ENCODE results near the gene AMY2B. TPM values are rescaled to one million over a fixed set of nuclear protein-coding genes. Genes with fewer than 3 reads are reported as not detected.

Gene AMY2B
- total and polyA plus RNA-seq, 9 of the 15 experiments (the other 6 are each of a cell fraction or from before 2014, with no cell fraction given) = 0.22 to 2.0 (median 0.49) TPM

DNA sequence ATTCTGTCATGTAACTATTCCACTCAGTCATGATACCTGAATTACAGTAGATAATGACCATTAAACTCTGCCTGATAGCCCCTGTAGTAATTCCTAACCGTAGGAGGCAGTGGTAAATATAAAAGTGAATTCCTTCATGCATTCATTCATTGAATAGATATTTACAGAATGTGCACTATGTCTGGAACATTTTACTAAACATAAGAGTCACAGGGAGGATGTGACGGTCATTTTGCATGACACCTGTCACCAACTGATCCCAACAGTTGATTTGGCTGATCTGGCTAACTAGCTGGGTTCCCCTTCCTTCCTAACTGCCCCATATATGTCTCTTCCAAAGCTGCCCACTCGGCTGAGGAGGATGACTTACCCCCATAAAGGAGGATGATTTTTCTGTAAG lies 48.0 kb upstream of the AMY2B start (continued):
- TF ChIP-seq ASH1L (IDR thresholded peaks at IDR 0.05; ENCODE audit: borderline replicate concordance, low read depth, partially characterized antibody) (no peak), SOX6 (IDR thresholded peaks at IDR 0.05) (no peak), PTTG1 (tag; IDR thresholded peaks at IDR 0.05; ENCODE audit: low read depth) (no peak), CREM (IDR thresholded peaks at IDR 0.05; ENCODE audit: low read depth) (no peak), COPS2 (conservative IDR thresholded peaks at IDR 0.05) (no peak), NFE2L1 (tag; IDR thresholded peaks at IDR 0.05; ENCODE audit: borderline replicate concordance, low read depth) (no peak), ZNF184 (CRISPR knock-in tag; IDR thresholded peaks at IDR 0.05) (no peak), TCF3 (CRISPR knock-in tag; IDR thresholded peaks at IDR 0.05) (no peak), NFE2 (IDR thresholded peaks at IDR 0.05; ENCODE audit: low read depth) (no peak), ERF (CRISPR knock-in tag; IDR thresholded peaks at IDR 0.05) (no peak)
- TF ChIP-seq, protein P1, sequence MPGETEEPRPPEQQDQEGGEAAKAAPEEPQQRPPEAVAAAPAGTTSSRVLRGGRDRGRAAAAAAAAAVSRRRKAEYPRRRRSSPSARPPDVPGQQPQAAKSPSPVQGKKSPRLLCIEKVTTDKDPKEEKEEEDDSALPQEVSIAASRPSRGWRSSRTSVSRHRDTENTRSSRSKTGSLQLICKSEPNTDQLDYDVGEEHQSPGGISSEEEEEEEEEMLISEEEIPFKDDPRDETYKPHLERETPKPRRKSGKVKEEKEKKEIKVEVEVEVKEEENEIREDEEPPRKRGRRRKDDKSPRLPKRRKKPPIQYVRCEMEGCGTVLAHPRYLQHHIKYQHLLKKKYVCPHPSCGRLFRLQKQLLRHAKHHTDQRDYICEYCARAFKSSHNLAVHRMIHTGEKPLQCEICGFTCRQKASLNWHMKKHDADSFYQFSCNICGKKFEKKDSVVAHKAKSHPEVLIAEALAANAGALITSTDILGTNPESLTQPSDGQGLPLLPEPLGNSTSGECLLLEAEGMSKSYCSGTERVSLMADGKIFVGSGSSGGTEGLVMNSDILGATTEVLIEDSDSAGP (CRISPR knock-in tag; IDR thresholded peaks at IDR 0.05) = no peak

Data from K562 (cell line).